NK-92 (cell line): ENCODE measurements around the gene FNBP1.
"Not testable (repeated sequence)": the region's sequence is repeated elsewhere in the genome, so short reads cannot be mapped to it uniquely, and the experiment has no call there.

Experiments used
- DNase-seq: peaks from one replicate; lab custom pipeline; 2025; ENCODE audit not compliant: unreplicated experiment; lab: John Stamatoyannopoulos, UW

The FNBP1 gene

DNA sequence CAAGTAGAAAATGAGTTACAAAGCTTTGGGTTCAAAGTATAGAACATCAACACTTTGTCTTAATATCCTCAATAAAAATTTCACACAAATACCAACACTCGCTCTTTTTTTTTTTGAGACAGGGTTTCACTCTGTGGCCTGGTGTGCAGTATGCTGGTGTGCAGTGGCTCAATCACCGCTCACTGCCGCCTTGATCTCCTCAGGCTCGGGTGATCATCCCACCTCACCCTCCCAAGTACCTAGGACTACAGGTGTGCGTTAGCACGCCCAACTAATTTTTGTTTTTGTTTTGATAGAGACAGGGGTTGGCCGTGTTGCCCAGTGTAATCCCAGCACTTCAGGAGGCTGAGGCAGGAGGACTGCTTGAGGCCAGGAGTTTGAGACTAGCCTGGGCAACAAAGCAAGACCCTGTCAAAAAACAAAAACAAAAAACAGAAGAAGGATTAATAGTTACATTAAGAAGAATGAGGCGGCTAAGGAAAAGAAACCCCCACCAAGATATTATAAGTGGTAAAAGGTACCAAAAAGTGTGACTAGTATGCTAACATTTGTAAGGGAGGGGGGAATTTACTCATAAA is 20.3 kb downstream of the FNBP1 start:
- DNase-seq: no peak

DNA sequence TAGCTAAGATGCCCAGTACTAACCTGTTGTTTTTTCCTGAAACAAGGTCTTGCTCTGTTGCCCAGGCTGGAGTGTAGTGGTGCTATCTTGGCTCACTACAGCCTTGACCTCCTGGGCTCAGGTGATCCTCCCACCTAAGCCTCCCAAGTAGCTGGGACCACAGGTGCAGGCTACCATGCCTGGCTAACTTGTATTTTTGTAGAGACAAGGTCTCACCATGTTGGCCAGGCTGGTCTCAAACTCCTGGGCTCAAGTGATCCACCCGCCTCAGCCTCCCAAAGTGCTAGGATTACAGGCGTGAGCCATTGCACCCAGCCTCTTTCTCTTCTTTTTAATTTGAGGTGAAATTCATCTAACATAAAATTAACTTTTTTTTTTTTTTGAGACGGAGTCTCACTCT is 21.1 kb downstream of the FNBP1 start:
- DNase-seq: not testable (repeated sequence)

DNA sequence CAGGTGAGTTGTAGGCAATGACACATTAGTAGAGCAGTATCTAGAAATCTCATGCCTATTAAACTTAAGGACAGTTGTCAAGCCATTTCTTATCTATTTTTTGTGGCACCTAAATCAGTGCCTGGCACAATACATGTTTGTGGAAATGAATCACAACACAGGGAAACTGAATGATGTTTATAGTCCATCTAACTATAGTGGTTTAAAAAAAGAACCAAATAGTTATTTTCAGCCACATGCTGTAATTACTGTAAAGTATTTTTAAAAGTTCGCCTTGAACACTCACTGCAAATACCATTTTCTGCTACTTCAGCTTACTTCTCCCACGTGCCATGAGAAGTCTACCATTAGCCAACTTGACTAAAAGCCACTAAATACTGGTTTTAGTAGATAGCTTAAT is 21.9 kb downstream of the FNBP1 start:
- no peak for DNase-seq

DNA sequence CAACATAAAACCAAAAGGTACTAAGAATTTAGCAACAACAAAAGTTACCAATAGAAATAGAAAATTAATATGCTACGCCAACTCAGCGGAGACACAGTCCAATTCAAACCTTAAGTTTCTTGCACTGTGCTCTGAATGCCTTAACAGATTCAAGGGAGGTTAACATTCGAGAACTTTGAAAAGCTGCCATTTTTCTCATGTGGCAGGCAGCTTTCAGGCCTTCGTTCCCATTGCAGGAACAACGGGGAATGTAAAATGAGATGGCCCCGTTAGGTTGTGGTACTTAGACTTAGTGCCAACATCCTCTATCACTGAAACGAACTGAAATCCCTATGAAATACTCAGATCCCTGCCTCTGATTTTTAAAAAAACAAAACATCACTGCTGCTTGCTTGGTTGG is 22.4 kb downstream of the FNBP1 start:
- DNase-seq: no peak

DNA sequence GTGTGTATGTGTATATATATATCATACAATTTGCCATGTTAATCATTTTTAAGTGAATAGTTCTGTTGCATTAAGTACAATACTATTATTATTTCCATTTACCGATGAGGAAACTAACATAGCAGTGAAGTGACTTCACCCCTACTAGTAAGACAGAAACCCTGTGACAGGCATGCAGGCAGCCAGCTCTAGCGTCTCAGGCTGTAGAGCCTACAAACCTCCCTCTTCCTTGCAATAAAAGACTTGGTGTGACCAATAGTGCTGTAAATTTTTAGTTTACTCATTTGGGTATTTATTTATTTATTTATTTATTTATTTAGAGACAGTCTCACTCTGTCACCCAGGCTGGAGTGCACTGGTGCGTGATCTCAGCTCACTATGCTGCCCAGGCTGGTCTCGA is 24.7 kb downstream of the FNBP1 start:
- no peak for DNase-seq

DNA sequence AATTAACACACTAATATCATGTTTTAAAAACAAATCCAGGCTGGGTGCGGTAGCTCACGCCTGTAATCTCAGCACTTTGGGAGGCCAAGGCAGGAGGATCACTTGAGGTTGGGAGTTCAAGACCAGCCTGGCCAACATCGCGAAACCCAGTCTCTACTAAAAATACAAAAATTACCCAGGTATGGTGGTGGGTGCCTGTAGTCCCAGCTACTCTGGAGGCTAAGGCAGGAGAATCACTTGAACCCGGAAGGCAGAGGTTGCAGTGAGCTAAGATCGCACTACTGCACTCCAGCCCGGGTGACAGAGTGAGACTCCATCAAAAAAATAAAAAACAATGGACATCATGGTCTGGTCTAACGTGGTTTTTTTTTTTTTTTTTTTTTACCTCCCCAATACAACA is 25.5 kb downstream of the FNBP1 start:
- DNase-seq: not testable (repeated sequence)

DNA sequence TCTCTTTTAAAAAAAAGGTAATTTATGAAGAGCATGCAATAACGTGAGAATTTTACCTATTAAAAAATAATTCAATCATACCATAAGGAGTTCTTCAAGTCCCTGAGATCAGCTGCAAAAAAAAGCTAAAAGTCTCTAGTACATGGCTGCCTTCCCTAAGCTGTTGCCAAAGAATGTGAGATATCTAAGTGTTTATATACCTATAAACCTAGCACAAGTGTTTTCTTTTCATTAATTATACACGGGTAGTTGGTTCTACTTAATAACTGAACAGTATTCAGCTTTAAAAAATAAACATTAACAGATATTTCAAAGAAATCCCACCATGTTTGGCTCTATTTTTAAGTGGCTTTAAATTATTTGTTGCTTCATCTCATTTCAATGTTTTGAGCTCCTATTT is 25.9 kb downstream of the FNBP1 start:
- no peak for DNase-seq

DNA sequence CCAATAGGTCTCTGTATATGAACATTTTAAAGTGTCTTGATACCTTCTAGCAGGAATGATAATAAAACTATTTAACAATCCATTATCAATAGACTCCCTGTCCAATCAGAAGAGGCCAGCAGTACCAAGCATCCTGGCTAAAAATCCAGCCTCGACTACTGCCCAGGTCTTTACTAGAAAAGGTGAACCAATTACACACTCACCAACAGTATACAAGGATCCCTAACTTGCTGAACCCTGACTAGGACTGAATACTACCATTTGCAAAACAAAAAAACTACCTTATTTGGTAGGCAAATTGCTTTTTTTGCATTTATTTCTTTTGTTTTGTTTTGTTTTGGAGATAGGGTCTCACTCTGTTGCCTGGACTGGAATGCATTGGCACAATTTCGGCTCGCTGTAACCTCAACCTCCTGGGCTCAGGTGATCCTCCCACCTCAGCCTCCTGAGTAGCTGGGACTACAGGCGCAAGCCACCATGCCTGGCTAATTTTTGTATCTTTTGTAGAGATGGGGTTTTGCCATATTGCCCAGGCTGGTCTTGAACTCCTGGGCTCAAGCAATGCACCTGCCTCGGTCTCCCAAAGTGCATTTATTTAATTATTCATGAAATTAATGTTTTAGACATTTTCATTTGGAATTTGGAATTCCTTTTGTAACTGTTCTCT is 27.5 kb downstream of the FNBP1 start:
- DNase-seq: no peak

DNA sequence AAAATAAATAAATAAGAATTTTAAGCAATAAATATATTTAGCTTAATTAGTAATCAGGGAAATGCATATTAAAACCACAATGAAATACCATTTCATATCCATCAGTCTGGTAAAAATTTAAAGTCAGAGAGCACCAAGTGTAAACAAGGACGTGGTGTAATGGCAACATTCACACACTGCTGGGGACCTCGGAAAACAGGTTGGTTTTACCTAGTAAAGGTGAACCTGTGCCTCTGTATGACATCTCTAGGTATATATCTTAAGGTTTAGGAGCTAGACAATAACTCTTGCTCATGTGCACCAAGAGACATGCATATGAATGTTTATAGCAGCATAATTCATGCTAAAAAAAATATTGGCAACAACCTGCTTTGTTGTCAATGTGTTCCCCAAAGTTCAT is 29.7 kb downstream of the FNBP1 start:
- DNase-seq: no peak

DNA sequence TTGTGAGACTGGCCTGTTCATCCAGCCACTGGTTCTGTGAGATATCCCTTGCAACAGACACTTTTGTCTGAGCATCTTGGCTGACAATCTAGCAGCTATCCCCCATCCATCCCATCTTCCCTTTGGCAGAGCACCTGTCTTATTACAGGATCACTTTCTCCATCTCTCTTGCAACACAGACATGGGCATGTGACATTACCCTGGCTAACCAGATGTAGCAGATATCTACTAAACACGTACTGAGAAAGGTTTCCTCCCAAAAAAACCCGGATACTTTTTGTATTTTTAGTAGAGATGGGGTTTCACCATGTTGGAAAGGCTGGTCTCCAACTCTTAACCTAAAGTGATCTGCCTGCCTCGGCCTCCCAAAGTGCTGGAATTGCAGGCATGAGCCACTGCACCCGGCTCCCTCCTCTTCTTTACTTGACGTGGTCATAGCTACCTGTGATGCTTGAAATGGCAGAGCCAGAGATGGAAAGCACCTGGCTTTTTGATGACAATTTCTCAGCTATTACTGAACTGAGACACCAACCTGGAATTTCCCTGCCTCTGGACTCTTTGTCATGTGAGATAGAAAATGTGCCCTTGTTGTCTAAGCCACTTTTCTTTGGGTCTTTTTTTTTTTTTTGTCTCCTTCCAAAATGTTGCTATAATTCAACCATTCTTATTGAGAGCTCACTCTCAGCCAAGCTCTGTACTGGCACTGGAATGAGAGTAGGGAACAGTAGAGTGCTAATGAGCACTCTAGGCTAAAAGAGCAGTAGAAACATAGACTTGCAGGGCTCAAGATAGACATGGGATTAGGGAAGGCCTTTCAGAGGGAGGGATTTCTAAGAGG is 32.6 kb downstream of the FNBP1 start:
- no peak for DNase-seq

DNA sequence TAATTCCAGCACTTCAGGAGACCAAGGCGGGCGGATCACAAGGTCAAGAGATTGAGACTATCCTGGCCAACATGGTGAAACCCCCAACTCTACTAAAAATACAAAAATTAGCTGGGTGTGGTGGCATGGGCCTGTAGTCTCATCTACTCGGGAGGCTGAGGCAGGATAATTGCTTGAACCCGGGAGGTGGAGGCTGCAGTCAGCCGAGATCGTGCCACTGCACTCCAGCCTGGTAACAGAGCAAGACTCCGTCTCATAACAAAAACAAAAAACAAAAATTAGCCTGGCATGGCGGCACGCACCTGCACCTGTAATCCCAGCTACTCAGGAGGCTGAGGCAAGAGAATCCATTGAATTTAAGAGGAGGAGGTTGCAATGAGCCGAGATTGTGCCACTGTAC is 33.4 kb downstream of the FNBP1 start:
- DNase-seq: not testable (repeated sequence)

DNA sequence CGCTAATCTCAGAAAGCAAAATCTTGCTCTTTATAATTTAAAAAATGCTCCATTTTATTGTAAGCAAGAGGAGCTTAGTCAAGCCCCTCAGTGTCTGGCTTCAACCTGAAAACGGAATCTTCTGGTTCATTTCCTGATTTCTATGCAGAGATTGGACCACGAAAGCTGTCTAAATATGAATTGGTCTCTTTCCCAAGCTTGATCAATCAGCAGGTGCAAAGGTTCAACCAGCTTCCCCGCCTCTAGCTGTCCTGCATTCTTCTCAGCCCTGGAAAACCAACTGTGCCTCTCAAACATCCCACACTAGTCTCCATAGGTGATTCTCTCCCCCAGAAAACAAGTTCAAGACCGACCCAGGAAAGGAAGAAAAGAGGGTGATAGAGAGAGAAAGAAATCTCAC is 34.5 kb downstream of the FNBP1 start:
- DNase-seq: no peak

DNA sequence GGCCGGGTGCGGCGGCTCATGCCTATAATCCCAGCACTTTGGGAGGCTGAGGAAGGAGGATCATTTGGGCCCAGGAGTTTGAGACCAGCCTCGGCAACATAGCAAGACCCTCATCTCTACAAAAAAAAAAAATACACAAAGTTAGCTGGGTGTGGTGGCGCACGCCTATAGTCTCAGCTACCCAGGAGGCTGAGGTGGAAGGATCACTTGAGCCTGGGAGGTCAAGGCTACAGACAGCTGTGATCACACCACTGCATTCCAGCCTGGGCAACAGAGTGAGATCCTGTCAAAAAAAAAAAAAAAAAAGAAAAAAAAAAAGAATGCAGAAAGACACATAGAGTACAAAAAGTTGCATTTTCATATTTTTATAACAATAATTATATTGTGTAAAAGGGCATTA is 36.0 kb downstream of the FNBP1 start:
- DNase-seq: not testable (repeated sequence)

DNA sequence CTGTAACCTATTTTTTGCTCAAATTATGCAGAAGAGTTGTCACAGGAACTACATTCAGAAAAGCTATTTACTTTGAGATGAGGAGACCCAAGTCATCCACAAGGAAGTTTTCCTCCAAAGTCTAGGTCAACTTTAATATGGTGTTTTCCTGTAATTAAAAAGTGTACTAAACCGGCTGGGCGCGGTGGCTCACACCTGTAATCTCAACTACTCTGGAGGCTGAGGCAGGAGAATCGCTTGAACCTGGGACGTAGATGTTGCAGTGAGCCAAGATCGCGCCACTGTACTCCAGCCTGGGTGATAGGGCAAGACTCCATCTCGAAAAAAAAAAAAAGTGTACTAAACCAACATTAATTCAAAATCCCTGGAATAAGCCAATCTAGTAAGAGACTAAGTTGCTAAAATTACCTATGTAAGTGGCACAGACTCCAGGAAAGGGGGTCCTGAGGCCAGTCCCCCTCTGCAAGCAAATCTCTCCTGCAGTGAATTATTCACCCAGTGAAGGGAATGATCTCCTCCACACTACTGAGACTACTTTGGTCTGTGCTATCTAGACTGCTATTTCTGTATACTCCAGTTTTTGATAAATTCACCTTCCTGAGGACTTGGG is 38.9 kb downstream of the FNBP1 start:
- no peak for DNase-seq

DNA sequence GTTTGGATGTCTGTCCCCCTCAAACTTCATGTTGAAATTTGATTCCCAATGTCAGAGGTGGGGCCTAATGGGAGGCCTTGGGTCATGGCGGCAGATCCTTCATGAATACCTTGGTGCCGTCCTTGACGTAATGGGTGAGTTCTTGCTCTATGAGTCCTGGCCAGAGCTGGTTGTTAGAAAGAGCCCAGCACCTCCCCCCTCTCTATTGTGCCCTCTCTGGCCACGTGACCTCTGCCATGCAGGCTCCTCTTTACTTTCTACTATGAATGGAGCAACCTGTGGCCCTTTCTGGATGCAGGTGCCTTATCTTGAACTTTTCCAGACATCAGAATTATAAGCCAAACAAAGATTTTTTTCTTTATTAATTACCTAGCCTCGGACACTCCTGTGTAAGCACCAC is 40.7 kb downstream of the FNBP1 start:
- DNase-seq: no peak

DNA sequence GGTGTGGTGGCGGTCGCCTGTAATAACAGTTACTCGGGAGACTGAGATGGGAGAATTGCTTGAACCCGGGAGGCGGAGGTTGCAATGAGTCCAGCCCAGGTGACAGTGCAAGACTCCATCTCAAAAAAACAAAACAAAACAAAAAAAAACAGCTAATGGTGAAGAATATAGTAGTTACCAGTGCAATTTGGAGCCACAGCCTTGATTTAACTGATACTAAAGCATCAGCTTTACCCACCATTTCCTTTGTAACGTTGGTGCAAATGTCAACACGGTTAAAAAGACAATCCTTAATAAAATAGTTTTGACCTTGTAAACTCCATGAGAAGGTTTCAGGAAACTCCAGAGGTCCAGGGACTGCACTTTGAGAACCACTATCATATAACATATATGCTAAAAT is 41.8 kb downstream of the FNBP1 start:
- DNase-seq: no peak

DNA sequence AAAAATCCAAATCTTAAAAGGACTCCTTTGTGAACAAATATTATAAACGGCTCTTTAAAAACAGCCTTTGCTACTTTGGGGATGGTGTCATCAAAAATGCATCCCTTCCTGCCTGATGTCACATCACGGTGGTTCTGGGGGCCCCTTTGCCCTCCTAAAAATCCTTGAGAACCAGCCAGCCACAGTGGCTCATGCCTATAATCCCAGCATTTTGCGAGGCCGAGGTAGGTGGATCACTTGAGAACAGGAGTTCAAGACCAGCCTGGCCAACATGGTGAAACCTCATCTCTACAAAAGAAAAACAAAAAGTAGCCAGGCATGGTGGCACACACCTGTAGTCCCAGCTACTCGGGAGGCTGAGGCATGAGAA is 43.9 kb downstream of the FNBP1 start:
- DNase-seq: no peak

DNA sequence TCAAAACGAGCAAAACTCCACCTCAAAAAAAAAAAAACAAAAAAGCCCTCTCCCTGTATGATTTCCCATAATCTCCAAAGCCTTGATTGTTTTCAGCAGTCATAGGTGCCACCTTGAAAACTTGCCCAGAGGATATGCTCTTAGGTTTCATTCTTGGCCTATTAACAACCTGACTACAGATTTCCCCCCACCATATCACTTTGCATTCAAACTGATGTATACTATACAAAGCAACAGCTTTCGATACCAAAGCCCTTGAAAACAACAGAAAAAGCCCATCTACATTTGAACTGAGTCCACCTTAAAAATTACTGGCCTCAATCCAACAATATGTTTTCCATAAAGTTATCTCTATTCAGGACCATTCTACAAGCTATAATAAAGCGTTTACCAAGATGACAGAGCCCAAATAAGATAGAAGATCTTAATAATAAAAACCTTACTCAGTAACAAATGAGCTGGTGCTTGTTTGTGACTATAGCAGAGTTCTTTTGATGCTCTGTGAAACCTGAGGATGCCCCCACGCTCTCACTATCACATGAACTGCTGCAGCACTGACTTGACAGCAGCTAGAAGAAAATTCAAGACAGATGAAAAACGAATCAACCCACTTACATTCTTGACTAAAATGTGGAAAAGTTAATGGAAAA is 44.4 kb downstream of the FNBP1 start:
- DNase-seq: no peak

DNA sequence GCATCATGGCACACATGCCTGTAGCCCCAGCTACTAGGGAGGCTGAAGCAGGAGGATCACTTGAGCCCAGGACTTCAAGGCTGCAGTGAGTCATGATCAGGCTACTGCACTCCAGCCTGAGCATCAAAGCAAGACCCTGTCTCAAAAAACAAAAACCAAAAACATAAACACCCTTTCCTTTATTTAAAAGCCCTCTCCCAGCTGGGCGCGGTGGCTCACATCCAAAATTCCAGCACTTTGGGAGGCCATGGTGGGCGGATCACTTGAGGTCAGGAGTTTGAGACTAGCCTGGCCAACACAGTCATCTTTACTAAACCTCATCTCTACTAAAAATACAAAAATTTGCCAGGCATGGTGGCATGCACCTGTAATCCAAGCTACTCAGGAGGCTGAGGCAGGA is 45.3 kb downstream of the FNBP1 start:
- DNase-seq: not testable (repeated sequence)

DNA sequence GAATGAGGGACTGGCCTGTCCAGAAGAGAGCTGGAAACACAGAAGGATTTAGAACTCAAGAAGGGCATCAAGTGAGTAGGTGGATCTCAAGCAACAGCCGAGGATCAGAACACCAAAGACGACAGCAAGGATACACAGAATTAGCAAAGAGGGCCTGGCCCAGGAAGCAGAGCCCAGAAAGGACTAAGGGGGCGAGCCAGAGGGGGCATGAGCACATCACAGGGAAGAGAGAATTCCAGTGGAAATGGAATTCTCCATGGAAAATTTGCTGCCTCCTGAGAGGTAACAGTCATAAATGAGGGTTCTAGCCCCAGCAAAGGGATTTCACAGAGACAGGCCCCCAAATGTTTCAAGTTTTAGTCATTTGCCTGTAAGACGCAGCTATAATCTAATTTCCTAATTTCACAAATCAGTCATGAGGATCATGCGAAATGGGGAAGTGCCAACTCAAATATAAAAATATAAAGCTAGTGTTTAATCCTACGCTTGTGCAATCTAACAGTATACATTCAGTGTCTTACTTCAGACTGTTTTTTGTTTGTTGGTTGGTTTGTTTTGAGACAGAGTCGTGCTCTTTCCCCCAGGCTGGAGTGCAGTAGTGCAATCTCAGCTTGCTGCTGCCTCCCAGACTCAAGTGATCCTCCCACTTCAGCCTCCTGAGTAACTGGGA is 46.7 kb downstream of the FNBP1 start:
- DNase-seq: no peak
